ENCODE measurements around the gene SYNCRIP.
"Not testable (repeated sequence)": the region's sequence is repeated elsewhere in the genome, so short reads cannot be mapped to it uniquely, and the experiment has no call there.

Gene SYNCRIP

DNA sequence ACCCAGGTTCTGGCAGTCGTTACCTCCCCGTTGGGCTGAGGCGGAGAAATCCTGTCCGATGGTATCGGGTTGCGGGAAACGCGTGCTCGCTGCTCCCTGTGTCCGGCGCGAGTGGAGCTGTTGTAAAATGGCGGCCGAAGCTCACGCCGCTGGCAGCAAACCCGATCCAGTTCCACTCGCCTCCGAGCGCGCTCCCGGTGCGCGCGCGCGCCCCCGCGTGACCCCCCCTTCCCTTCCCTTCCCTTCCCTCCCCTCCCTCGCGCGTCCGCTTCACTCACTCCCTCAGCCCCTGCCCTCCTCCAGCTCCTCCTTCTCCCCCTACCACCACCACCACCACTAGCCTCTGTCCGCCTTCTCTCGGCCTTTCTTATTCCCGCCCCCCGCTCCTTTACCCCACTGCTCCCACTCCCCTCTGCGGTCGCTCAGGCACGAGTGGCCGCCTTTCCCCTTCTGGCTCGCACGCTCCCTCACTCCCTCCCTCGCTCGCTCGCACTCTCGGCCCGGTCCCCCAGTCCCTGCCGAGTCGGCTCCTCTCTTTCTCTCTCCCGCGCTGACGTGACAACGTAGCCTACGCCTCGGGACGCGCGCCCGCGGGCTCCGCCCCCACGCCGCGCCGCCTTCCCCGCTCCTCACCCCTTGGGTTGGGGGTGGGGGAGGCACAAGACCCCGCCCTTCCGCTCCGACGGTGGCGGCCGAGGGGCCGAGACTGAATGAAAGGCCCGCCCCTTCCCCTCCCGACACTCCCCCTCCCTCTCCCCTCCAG, at the start of gene SYNCRIP:
SYNCRIP (minus strand) TSS at position 113 of the 763 bp plus-strand sequence. CDS start 1,447 bp downstream, outside the sequence.
- DNase-seq: peak; percentile 91

- no peak for DNase-seq
Measured at GRCh38 chr6:85691478-85691877, 48.8 kb upstream of the SYNCRIP start.

DNA sequence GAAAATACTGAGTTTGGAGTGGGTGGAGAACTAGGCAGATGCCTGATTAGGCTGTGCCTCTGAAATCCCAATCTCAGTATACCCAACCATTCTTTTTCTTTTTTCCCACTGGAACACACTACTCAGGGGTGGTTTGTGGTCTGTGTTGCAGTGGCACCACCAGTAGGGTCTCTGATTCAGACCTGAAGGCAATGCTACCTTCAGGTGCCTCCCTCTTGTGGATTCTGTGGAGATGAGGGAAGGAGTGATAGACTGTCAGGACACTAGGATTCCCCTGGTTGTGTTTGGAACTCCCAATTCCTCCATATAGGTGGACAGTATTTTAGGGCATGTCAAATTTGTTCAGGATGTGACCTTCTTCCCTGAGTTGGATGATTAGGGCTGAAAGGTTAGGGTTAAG, 47.4 kb upstream of the SYNCRIP start:
- DNase-seq: no peak

GRCh38 chr6:85685713-85686112, 43.0 kb upstream of the SYNCRIP start:
- no peak for DNase-seq

- DNase-seq: no peak
Measured at GRCh38 chr6:85684809-85685171, 42.1 kb upstream of the SYNCRIP start.

DNA sequence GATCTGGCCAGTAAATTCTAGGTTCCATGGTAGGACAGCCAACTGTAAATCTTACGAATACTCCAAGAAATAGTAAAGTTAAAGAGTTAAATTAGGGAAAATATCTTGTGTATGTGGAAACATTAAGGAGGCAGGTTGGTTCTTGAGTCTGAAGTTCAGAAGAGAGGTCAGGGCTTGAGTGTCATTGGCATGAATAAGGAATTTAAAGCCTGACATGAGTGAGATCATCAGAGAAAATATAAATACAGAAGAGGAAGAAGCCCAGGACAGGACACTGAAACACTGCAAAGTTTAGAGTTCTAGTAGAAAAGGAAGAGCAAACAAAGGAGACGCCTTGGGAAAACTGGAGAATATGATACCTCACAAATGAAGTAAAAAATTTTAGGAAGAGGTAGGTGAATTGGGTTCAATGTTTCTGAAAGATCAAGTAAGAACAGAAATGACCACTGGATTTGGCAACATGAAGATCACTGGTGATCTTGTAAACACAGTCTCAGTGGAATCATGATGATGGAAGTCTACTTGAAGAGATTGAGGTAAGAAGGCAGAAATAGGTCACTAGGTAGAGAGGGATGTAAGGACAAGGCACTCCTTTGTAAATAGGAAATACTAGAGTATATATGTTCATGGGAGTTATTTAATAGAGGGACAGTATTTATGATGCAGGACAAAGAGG, 41.6 kb upstream of the SYNCRIP start:
- no peak for DNase-seq

GRCh38 chr6:85681899-85682298, 39.2 kb upstream of the SYNCRIP start:
- not testable (repeated sequence) for DNase-seq

DNA sequence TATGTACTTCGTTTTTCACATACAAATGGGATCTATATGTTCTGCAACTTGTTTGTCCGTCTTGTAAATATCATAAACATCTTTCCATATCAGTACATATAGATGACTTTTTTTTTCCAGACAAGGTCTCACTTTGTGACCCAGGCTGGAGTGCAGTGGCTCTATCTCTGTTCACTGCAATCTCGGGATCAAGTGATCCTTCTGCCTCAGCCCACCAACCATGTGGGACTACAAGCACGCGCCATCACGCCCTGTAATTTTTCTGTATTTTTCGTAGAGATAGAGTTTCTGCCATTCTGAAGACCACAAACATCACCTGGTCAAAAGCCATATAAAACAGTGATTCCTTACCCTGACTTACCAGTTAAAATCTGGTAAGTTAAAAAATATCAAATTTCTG, 37.7 kb upstream of the SYNCRIP start:
- DNase-seq: no peak

GRCh38 chr6:85679445-85680123, 36.9 kb upstream of the SYNCRIP start:
- DNase-seq: peak; percentile 6

- peak; percentile 98 for DNase-seq
Measured at GRCh38 chr6:85678602-85679444, 36.1 kb upstream of the SYNCRIP start.

- DNase-seq: peak; percentile 54
Measured at GRCh38 chr6:85678026-85678601, 35.4 kb upstream of the SYNCRIP start.

DNA sequence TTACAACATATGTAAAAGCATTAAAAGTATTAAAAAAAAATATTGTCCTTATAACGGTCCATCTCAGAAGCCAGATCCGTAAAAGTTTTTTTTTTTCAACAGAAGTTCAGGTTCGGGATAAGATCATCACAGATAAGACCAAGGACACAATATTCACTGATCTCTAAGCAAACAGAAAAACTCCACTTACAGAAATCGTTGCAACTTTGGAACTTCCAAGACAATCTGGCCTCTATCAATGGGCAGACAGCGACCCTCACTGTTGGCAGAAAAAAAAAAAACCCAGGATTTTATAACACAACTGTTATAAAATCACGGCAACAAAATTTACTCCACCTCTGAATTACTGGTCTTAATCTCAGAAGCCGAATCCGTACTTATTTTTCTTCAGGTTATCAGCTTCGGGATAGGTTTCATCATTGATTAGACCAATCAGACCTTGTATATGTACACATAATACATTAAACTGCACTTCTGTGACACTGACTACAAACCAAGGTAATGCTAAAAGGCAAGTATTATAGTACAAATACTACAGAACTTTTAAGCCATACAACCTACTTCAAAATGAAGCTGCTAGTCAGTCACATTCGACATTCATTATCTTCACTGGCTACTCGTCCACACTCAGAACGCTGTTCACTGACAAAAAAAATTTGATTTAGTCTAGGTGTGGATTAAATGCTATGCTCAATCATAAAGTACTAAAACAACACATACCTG, 34.7 kb upstream of the SYNCRIP start:
- peak; percentile 25 for DNase-seq

DNA sequence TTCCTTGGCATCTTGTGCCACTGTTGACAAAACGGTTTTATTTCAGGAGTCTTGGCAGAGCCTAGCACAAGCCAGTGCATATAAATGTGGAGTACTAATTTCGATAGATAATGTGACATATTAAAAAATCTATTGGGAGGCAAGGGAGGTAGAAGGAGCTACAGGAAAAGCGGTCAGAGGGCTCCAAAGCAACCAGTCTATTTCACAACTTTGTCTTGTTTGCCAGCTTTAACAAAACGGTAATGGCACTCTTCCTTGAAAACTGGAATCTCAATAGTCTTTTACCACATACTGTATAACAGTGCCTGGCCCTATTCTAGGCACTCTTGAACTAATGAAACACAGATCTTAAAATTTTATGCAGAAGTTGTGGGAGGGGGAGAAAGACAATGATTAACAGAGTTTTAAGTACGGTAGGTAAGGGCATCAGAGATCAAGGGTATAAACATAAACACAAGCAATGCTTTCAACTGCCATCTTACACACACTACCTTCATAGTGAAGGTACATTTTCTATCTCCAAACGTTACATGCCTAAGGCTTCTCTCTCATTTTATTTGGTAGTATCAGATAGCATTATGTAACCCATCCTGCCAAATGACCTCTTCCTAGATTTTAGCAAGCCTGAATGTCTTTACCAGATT, 33.5 kb upstream of the SYNCRIP start:
- no peak for DNase-seq

GRCh38 chr6:85675030-85675819, 32.5 kb upstream of the SYNCRIP start:
- DNase-seq: no peak

GRCh38 chr6:85674604-85675003, 31.9 kb upstream of the SYNCRIP start:
- no peak for DNase-seq

- DNase-seq: no peak
Measured at GRCh38 chr6:85673198-85674139, 30.8 kb upstream of the SYNCRIP start.

DNA sequence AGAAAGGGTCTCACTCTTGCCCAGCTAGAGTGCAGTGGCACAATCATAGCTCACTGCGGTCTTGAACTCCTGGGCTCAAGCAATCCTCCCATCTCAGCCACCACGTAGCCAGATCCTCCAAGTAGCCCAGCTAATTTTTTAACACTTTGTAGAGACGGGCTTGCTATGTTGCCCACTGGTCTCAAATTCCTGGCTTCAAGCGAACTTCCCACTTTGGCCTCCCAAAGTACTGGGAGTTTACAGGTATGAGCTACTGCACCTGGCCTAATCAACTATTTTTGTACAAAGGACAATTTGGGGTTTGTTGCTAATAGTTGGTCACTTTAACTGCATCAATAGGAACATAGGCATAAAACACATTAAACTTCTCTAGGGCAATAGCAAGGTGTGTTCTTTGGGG, 29.9 kb upstream of the SYNCRIP start:
- DNase-seq: no peak

GRCh38 chr6:85672050-85672449, 29.4 kb upstream of the SYNCRIP start:
- DNase-seq: no peak

DNA sequence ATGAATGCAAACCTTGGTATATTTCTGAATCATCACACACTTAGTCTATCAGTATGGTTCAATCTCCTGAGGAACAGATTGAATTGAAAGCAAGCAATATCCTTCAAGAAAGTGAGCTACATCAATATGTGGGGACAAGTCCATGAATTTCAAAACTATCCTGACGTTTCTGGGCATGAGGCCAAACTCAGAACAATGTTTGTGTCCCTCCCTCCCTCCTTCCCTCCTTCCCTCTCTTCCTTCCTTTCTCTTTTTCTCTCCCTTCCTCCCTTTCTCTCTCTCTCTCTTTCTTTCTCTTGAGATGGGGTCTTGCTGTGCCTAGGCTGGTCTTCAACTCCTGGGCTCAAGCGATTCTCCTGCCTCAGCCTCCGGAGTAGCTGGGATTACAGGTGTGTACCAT, 27.9 kb upstream of the SYNCRIP start:
- DNase-seq: no peak

Measured in NCI-H748 treated with DMSO at 0.1 percent for 48 hours (cell line).